WTC11 (cell line): ENCODE results near the gene EPM2AIP1. TPM values are rescaled to one million over a fixed set of nuclear protein-coding genes. Genes with fewer than 3 reads are reported as not detected.
A peak's percentile ranks its signal among the peaks of the same experiment; 100 is the strongest.

Experiments
- ATAC-seq: fragments of 200-7000 bp; cut with Tn5 transposase; 2 replicates; pipeline ENCODE4 v1.10.0; 2021; ENCODE audit warnings: mild to moderate bottlenecking, moderate library complexity
- CTCF ChIA-PET: fragments of 300-600 bp; sonication (Branson Sonifier 250); formaldehyde crosslinking; loops from one replicate; lab custom pipeline; 2021; ENCODE audit warnings: antibody characterized with exemption; lab: Charles Lee
- POLR2A ChIA-PET: fragments of 350-600 bp; sonication (Branson Sonifier 250); formaldehyde crosslinking; loops from one replicate; lab custom pipeline; 2021; ENCODE audit warnings: antibody characterized with exemption; lab: Charles Lee
- DNase-seq: peaks from one replicate; pipeline ENCODE4 v3.0.0; 2021; ENCODE audit warnings: low spot score
- H3K27ac Mint-ChIP-seq: 2 replicates; pipeline ENCODE4 v1.8.0; 2021; ENCODE audit warnings: mixed read lengths
- H3K27me3 Mint-ChIP-seq: 2 replicates; pipeline ENCODE4 v1.8.0; 2021; ENCODE audit warnings: low read depth, mild to moderate bottlenecking, moderate library complexity, mixed read lengths
- H3K36me3 Mint-ChIP-seq: 2 replicates; pipeline ENCODE4 v1.8.0; 2021; ENCODE audit warnings: mixed read lengths
- H3K4me1 Mint-ChIP-seq: 2 replicates; pipeline ENCODE4 v1.8.0; 2022; ENCODE audit warnings: mixed read lengths
- H3K4me3 Mint-ChIP-seq: 2 replicates; pipeline ENCODE4 v1.8.0; 2021; ENCODE audit warnings: mild to moderate bottlenecking, moderate library complexity, mixed read lengths
- H3K9me3 Mint-ChIP-seq: 2 replicates; pipeline ENCODE4 v1.8.0; 2021; ENCODE audit warnings: mixed read lengths
- ATF2 ChIP-seq: sonication (generic); formaldehyde crosslinking; IDR thresholded peaks from 2 replicates; pipeline ENCODE4 v1.8.1; 2022; ENCODE audit warnings: low read depth, missing genetic modification reagents, borderline replicate concordance
- ATF6 ChIP-seq: sonication (generic); formaldehyde crosslinking; IDR thresholded peaks from 2 replicates; pipeline ENCODE4 v1.8.1; 2023; ENCODE audit warnings: mild to moderate bottlenecking, missing genetic modification reagents
- CREM ChIP-seq: sonication (generic); formaldehyde crosslinking; IDR thresholded peaks from 2 replicates; pipeline ENCODE4 v1.8.1; 2022; ENCODE audit warnings: mild to moderate bottlenecking, missing genetic modification reagents, moderate library complexity
- EMX1 ChIP-seq: fragments of 250-450 bp; sonication (Bioruptor Pico); IDR thresholded peaks from 2 replicates; pipeline ENCODE4 v1.8.0; 2021; ENCODE audit warnings: mild to moderate bottlenecking
- ESRRA ChIP-seq: sonication (generic); formaldehyde crosslinking; IDR thresholded peaks from 2 replicates; pipeline ENCODE4 v1.8.1; 2022; ENCODE audit warnings: mild to moderate bottlenecking, missing genetic modification reagents, borderline replicate concordance
- FOXK1 ChIP-seq: sonication (generic); formaldehyde crosslinking; IDR thresholded peaks from 2 replicates; pipeline ENCODE4 v1.8.0; 2022; ENCODE audit warnings: mild to moderate bottlenecking, moderate library complexity, missing genetic modification reagents
- GABPB1 ChIP-seq: sonication (generic); formaldehyde crosslinking; IDR thresholded peaks from 2 replicates; pipeline ENCODE4 v1.8.1; 2023; ENCODE audit warnings: mild to moderate bottlenecking, missing genetic modification reagents
- GTF2I ChIP-seq: fragments of 250-450 bp; sonication (Bioruptor Pico); conservative IDR thresholded peaks from 2 replicates; pipeline ENCODE4 v1.4.0; 2021; ENCODE audit warnings: mild to moderate bottlenecking
- IRF1 ChIP-seq: sonication (generic); formaldehyde crosslinking; IDR thresholded peaks from 2 replicates; pipeline ENCODE4 v1.8.0; 2023; ENCODE audit warnings: missing genetic modification reagents
- JAZF1 ChIP-seq: fragments of 250-450 bp; sonication (Bioruptor Pico); IDR thresholded peaks from 2 replicates; pipeline ENCODE4 v1.9.0; 2021; ENCODE audit warnings: moderate library complexity, mild to moderate bottlenecking, inconsistent platforms
- NFATC4 ChIP-seq: fragments of 250-450 bp; sonication (Bioruptor Pico); IDR thresholded peaks from 2 replicates; pipeline ENCODE4 v1.9.0; 2021; ENCODE audit warnings: mild to moderate bottlenecking
- NFYB ChIP-seq: sonication (generic); formaldehyde crosslinking; conservative IDR thresholded peaks from 2 replicates; pipeline ENCODE4 v1.8.0; 2022; ENCODE audit warnings: low read depth, missing genetic modification reagents
- NR2C2 ChIP-seq: sonication (generic); formaldehyde crosslinking; IDR thresholded peaks from 2 replicates; pipeline ENCODE4 v1.8.0; 2022; ENCODE audit warnings: mild to moderate bottlenecking, missing genetic modification reagents
- SMAD3 ChIP-seq: sonication (generic); formaldehyde crosslinking; IDR thresholded peaks from 2 replicates; pipeline ENCODE4 v1.8.0; 2022; ENCODE audit warnings: missing genetic modification reagents, mild to moderate bottlenecking, borderline replicate concordance
- SP1 ChIP-seq: sonication (generic); formaldehyde crosslinking; conservative IDR thresholded peaks from 2 replicates; pipeline ENCODE4 v1.8.1; 2022; ENCODE audit warnings: missing genetic modification reagents
- ZBTB21 ChIP-seq: sonication (generic); formaldehyde crosslinking; IDR thresholded peaks from 2 replicates; pipeline ENCODE4 v1.8.1; 2023; ENCODE audit warnings: mild to moderate bottlenecking, missing genetic modification reagents, borderline replicate concordance
- ZMAT4 ChIP-seq: fragments of 250-450 bp; sonication (Bioruptor Pico); IDR thresholded peaks from 2 replicates; pipeline ENCODE4 v1.9.0; 2021; ENCODE audit warnings: mild to moderate bottlenecking
- ZNF263 ChIP-seq: sonication (generic); formaldehyde crosslinking; IDR thresholded peaks from 2 replicates; pipeline ENCODE4 v1.8.1; 2022; ENCODE audit warnings: low read depth, mild to moderate bottlenecking, moderate library complexity, missing genetic modification reagents
- ZNF396 ChIP-seq: fragments of 250-450 bp; sonication (Bioruptor Pico); IDR thresholded peaks from 2 replicates; pipeline ENCODE4 v1.8.0; 2021; ENCODE audit warnings: mild to moderate bottlenecking, moderate library complexity, borderline replicate concordance
- ZNF423 ChIP-seq: fragments of 250-450 bp; sonication (Bioruptor Pico); IDR thresholded peaks from 2 replicates; pipeline ENCODE4 v2.1.2; 2022; ENCODE audit warnings: mild to moderate bottlenecking, moderate library complexity
- ZNF532 ChIP-seq: fragments of 250-450 bp; sonication (Bioruptor Pico); IDR thresholded peaks from 2 replicates; pipeline ENCODE4 v1.9.0; 2021; ENCODE audit warnings: mild to moderate bottlenecking, borderline replicate concordance
- ZSCAN18 ChIP-seq: fragments of 250-450 bp; sonication (Bioruptor Pico); IDR thresholded peaks from 2 replicates; pipeline ENCODE4 v2.1.2; 2022; ENCODE audit warnings: mild to moderate bottlenecking, moderate library complexity
- total RNA-seq: library from RNA; stranded (reverse); gene quantifications from 3 replicates; pipeline ENCODE4 v1.2.3, GENCODE V29; 2021

Gene EPM2AIP1
- total RNA-seq, 1 experiment from 2014 or later: 11.0 TPM

- no peak for TF ChIP-seq ZNF532
Observed at GRCh38 chr3:37015642-37016041, 22.7 kb upstream of the EPM2AIP1 start (continued).

GRCh38 chr3:37014620-37015019 lies 21.7 kb upstream of the EPM2AIP1 start:
- Mint-ChIP-seq H3K27me3 (no peaks in the 10 kb centered on the region), H3K4me1 (no peaks in the 10 kb centered on the region), H3K9me3 (no peaks in the 10 kb centered on the region), H3K36me3 (peaks cover 60% of the 10 kb centered on the region), H3K27ac (no peak overlapping the region), H3K4me3 (no peak overlapping the region)
- ATAC-seq (no peak), DNase-seq (no peak)
- CTCF ChIA-PET: no interaction called here
- POLR2A ChIA-PET: no interaction called here
- TF ChIP-seq NR2C2: no peak
- TF ChIP-seq GTF2I: no peak
- TF ChIP-seq JAZF1 (CRISPR knock-in tag): no peak
- TF ChIP-seq SP1 (CRISPR knock-in tag): no peak
- TF ChIP-seq ZSCAN18 (CRISPR knock-in tag): no peak
- no peak for TF ChIP-seq NFATC4 (CRISPR knock-in tag)
- no peak for TF ChIP-seq ATF6 (CRISPR knock-in tag)
- no peak for TF ChIP-seq ESRRA (CRISPR knock-in tag)
- TF ChIP-seq ZBTB21 (CRISPR knock-in tag): no peak
- no peak for TF ChIP-seq NFYB (CRISPR knock-in tag)
- no peak for TF ChIP-seq SMAD3 (CRISPR knock-in tag)
- TF ChIP-seq ZMAT4 (CRISPR knock-in tag): no peak
- no peak for TF ChIP-seq ZNF396

GRCh38 chr3:36993326-36994283 lies 674 bp upstream of the EPM2AIP1 start, which contains the start of gene MLH1:
Gene MLH1, plus strand, starts transcription at chr3:36993518. Its CDS starts 30 bp downstream, at chr3:36993548.
- no peaks in the 10 kb centered on the region for H3K27me3 Mint-ChIP-seq
- H3K27ac Mint-ChIP-seq: no peak within 1 kb of the TSS
- H3K9me3 Mint-ChIP-seq: 0 out of 2 replicates have a peak, but pooled peaks cover 3% of the 10 kb centered on the region
- H3K36me3 Mint-ChIP-seq: peaks cover 35% of the 10 kb centered on the region
- H3K4me3 Mint-ChIP-seq: no peak within 1 kb of the TSS
- H3K4me1 Mint-ChIP-seq: peaks cover 29% of the 10 kb centered on the region
- ATAC-seq (peak; percentile 92), DNase-seq (peak; percentile 99)
- POLR2A ChIA-PET: interaction anchor here (0.7 to 2.0 kb wide), 9 partner anchors 20 to 255 kb away, joined by 3 to 11 read pairs (median 4); partner anchors contain the start of gene TRANK1
- CTCF ChIA-PET: interaction anchor here (0.7 to 5.5 kb wide), 12 partner anchors 14 to 230 kb away, joined by 3 to 63 read pairs (median 4); no protein-coding TSS in a partner anchor
- peak; percentile 65 for TF ChIP-seq GABPB1 (CRISPR knock-in tag)
- no peak for TF ChIP-seq EMX1 (CRISPR knock-in tag)
- no peak for TF ChIP-seq ZNF423 (CRISPR knock-in tag)
- TF ChIP-seq ZNF263 (CRISPR knock-in tag): no peak
- TF ChIP-seq ATF2 (CRISPR knock-in tag): no peak
- peak; percentile 63 for TF ChIP-seq FOXK1
- peak; percentile 94 for TF ChIP-seq CREM (CRISPR knock-in tag)
- peak; percentile 33; the same call in 1 of the 2 replicates for TF ChIP-seq IRF1 (CRISPR knock-in tag)
